Measurements from ENCODE around the gene DLGAP1. TPM values are rescaled to one million over a fixed set of nuclear protein-coding genes. Genes with fewer than 3 reads are reported as not detected.
A peak's percentile ranks its signal among the peaks of the same experiment; 100 is the strongest.

DLGAP1 gene
- total RNA-seq, 1 experiment from 2014 or later: 23.0 TPM

- TF ChIP-seq MAX (CRISPR knock-in tag; IDR thresholded peaks at IDR 0.05) (no peak), ZBTB21 (CRISPR knock-in tag; IDR thresholded peaks at IDR 0.05; ENCODE audit: borderline replicate concordance) (no peak), NFE2L1 (CRISPR knock-in tag; IDR thresholded peaks at IDR 0.05) (no peak), SP1 (CRISPR knock-in tag; conservative IDR thresholded peaks at IDR 0.05) (no peak), IRF1 (CRISPR knock-in tag; IDR thresholded peaks at IDR 0.05) (no peak), STAT6 (CRISPR knock-in tag; conservative IDR thresholded peaks at IDR 0.05; ENCODE audit: low read depth) (no peak), TCF7 (CRISPR knock-in tag; IDR thresholded peaks at IDR 0.05; ENCODE audit: low read depth) (no peak), FOXK1 (CRISPR knock-in tag; IDR thresholded peaks at IDR 0.05) (no peak), ZNF232 (CRISPR knock-in tag; IDR thresholded peaks at IDR 0.05) (no peak)
- no peaks in the 10 kb centered on the region for H3K9me3 Mint-ChIP-seq
- peaks cover 23% of the 10 kb centered on the region for H3K4me1 Mint-ChIP-seq
- ChIA-PET POLR2A (no interaction called here), CTCF (interaction anchor here (1.0 to 2.5 kb wide), 2 partner anchors 17 to 92 kb away, joined by 3 to 6 read pairs; no protein-coding TSS in a partner anchor)
- no peak overlapping the region for H3K4me3 Mint-ChIP-seq
- ATAC-seq: no peak
- H3K27me3 Mint-ChIP-seq (ENCODE audit: low read depth): no peaks in the 10 kb centered on the region
- no peak overlapping the region for H3K27ac Mint-ChIP-seq
- DNase-seq (ENCODE audit: low spot score): no peak
- no peaks in the 10 kb centered on the region for H3K36me3 Mint-ChIP-seq
Measured at GRCh38 chr18:3903337-3903736, 551.8 kb downstream of the DLGAP1 start.

- no peak for TF ChIP-seq ZSCAN18 (CRISPR knock-in tag; IDR thresholded peaks at IDR 0.05)
- TF ChIP-seq JAZF1 (CRISPR knock-in tag; IDR thresholded peaks at IDR 0.05): no peak
- Mint-ChIP-seq H3K4me3 (no peak overlapping the region), H3K36me3 (no peaks in the 10 kb centered on the region), H3K27me3 (ENCODE audit: low read depth) (no peaks in the 10 kb centered on the region), H3K4me1 (peaks cover 23% of the 10 kb centered on the region), H3K27ac (peak overlapping the region; percentile 55; the same call in 1 of the 2 replicates), H3K9me3 (no peaks in the 10 kb centered on the region)
- ATAC-seq (no peak), DNase-seq (ENCODE audit: low spot score) (no peak)
- ChIA-PET POLR2A (no interaction called here), CTCF (interaction anchor here (1.0 to 2.5 kb wide), 2 partner anchors 17 to 93 kb away, joined by 3 to 6 read pairs; no protein-coding TSS in a partner anchor)
Measured at GRCh38 chr18:3902676-3903075, 552.4 kb downstream of the DLGAP1 start.

- Mint-ChIP-seq H3K27ac (no peak overlapping the region; the same call in 1 of the 2 replicates), H3K36me3 (no peaks in the 10 kb centered on the region), H3K9me3 (no peaks in the 10 kb centered on the region), H3K27me3 (ENCODE audit: low read depth) (no peaks in the 10 kb centered on the region), H3K4me3 (no peak overlapping the region), H3K4me1 (peaks cover 20% of the 10 kb centered on the region)
- DNase-seq (ENCODE audit: low spot score): no peak
- ChIA-PET POLR2A (interaction anchor here (0.6 kb wide), 1 partner anchor 498 kb away, joined by 4 read pairs; no protein-coding TSS in a partner anchor), CTCF (interaction anchor here (1.2 to 2.5 kb wide), 3 partner anchors 32 to 131 kb away, joined by 3 to 6 read pairs (median 6); no protein-coding TSS in a partner anchor)
- no peak for ATAC-seq
- no peak for TF ChIP-seq TP53 (CRISPR knock-in tag; IDR thresholded peaks at IDR 0.05)
- TF ChIP-seq KAT7 (CRISPR knock-in tag; IDR thresholded peaks at IDR 0.05; ENCODE audit: borderline replicate concordance): no peak
- no peak for TF ChIP-seq FOXP1 (CRISPR knock-in tag; IDR thresholded peaks at IDR 0.05; ENCODE audit: borderline replicate concordance)
- no peak for TF ChIP-seq ETV6 (CRISPR knock-in tag; IDR thresholded peaks at IDR 0.05)
- no peak for TF ChIP-seq OVOL2 (CRISPR knock-in tag; IDR thresholded peaks at IDR 0.05; ENCODE audit: borderline replicate concordance)
- TF ChIP-seq ZNF121 (CRISPR knock-in tag; IDR thresholded peaks at IDR 0.05): no peak
- TF ChIP-seq TCF7 (CRISPR knock-in tag; IDR thresholded peaks at IDR 0.05; ENCODE audit: low read depth): no peak
- no peak for TF ChIP-seq ZNF512 (CRISPR knock-in tag; IDR thresholded peaks at IDR 0.05; ENCODE audit: borderline replicate concordance)
- TF ChIP-seq TEAD1 (CRISPR knock-in tag; IDR thresholded peaks at IDR 0.05): no peak
- TF ChIP-seq USF2 (CRISPR knock-in tag; IDR thresholded peaks at IDR 0.05): no peak
- TF ChIP-seq ZNF416 (CRISPR knock-in tag; IDR thresholded peaks at IDR 0.05): no peak
- TF ChIP-seq FOXJ3 (CRISPR knock-in tag; IDR thresholded peaks at IDR 0.05; ENCODE audit: borderline replicate concordance): no peak
- TF ChIP-seq ZNF396 (CRISPR knock-in tag; IDR thresholded peaks at IDR 0.05; ENCODE audit: borderline replicate concordance): no peak
Measured at GRCh38 chr18:3901811-3902210, 553.3 kb downstream of the DLGAP1 start.

Data from WTC11 (cell line).